GM10248 (cell line): Measurements from ENCODE around the gene PACRG.

Experiments
- CTCF ChIA-PET: fragments of 300-600 bp; sonication (Branson Sonifier 250); formaldehyde crosslinking; extraction: SDS; loops from one replicate; lab custom pipeline; 2021; ENCODE audit warnings: antibody characterized with exemption; lab: Yijun Ruan, JAX
- POLR2A ChIA-PET: fragments of 350-650 bp; sonication (Branson Sonifier 250); formaldehyde crosslinking; extraction: SDS; loops from one replicate; lab custom pipeline; 2020; ENCODE audit warnings: antibody characterized with exemption; lab: Yijun Ruan, JAX
- DNase-seq: peaks from one replicate; pipeline ENCODE4 v3.0.0; 2012; ENCODE audit errors: extremely low spot score
- TF ChIP-seq, protein P1 (sequence below): IDR thresholded peaks from 2 replicates; pipeline ENCODE4 v1.5.1; 2012; ENCODE audit warnings: mild to moderate bottlenecking, low read depth; ENCODE audit errors: extremely low read depth, missing control alignments, control extremely low read depth

PACRG gene

DNA sequence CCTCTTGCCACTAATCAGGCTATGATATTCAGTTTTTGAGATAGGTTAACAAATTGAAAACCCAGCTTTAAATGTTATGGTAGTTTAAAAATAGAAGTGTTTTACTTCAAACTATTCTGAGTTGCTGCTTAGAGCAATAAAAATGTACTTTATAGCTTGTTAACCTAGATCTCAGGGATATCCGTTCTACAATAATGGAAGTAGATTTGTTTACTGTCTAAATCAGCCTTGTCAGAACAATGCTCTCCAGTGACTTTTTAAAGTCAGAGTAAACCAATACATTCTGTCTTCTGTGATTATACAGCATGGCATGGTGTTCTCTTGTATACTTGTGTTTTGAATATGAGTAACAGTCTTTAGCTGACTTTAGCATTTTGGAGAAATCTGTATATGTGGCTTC is 161.5 kb downstream of the PACRG start:
- ChIA-PET CTCF (no interaction called here), POLR2A (no interaction called here)
- TF ChIP-seq, protein P1, sequence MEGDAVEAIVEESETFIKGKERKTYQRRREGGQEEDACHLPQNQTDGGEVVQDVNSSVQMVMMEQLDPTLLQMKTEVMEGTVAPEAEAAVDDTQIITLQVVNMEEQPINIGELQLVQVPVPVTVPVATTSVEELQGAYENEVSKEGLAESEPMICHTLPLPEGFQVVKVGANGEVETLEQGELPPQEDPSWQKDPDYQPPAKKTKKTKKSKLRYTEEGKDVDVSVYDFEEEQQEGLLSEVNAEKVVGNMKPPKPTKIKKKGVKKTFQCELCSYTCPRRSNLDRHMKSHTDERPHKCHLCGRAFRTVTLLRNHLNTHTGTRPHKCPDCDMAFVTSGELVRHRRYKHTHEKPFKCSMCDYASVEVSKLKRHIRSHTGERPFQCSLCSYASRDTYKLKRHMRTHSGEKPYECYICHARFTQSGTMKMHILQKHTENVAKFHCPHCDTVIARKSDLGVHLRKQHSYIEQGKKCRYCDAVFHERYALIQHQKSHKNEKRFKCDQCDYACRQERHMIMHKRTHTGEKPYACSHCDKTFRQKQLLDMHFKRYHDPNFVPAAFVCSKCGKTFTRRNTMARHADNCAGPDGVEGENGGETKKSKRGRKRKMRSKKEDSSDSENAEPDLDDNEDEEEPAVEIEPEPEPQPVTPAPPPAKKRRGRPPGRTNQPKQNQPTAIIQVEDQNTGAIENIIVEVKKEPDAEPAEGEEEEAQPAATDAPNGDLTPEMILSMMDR, result no peak
- DNase-seq, result no peak

DNA sequence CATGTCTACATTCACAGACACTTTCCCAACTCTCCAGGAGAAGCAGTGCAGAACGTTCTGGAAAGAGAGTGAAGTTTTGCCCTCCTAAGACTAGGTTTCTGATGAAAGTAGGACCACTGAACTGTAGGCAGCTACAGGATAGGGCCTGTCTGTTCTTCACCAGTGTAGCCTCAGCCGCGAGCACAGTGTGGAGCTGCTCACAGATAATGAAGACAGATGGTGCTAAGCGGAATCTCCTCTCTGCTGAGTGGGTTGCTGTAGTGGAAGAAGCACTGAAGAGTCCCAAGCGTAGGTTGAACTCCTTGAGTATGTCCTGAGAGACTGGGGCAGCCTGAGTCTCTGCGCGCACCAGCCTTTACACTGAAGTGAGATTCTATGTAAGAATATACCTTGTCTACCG is 170.2 kb downstream of the PACRG start:
- CTCF ChIA-PET, result interaction anchor here (0.8 kb wide), 1 partner anchor 9 kb away, joined by 3 read pairs; no protein-coding TSS in a partner anchor
- TF ChIP-seq, protein P1, result no peak
- POLR2A ChIA-PET, result no interaction called here
- no peak for DNase-seq

DNA sequence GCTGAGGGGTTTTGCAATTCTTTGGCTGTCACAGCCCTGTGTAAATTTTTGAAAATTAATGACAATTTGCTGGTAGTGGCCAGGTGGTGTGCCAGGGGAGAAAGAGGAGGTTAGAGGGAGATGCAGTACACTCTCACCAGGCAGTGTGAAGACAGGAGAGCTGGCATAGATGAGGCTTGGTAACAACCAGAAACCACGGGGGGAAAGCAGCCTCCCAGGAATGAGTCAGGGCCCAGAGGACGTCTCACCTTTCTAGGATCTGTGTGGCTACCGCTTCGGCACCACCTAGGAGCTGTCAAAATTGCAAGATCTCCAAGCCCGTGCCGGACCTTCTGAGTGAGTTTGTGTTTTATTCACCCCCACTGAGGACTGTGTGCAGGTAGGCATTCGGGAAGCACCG is 171.4 kb downstream of the PACRG start:
- no peak for DNase-seq
- ChIA-PET POLR2A (no interaction called here), CTCF (interaction anchor here (1.1 to 1.2 kb wide), 2 partner anchors 8 to 9 kb away, joined by 3 read pairs; no protein-coding TSS in a partner anchor)
- TF ChIP-seq, protein P1, result no peak

DNA sequence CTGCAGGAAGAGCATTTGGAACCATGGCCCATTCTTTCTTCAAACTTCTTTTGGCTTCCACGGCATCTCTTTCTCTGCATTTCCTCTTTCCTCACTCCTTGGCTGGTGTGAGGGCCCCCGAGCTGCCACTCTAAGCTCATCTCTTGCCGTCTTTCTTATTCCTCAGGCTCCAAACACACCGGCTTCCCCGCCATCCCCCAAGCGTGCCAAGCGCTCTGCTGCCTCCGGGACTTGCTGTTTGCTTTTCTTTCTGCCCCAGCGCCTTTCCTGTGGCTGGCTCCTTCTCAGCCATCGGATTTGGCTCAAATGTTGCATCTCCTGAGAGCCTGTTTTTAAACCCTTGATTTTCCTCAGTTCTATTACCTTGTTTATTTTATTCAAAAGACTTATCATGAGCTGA is 172.7 kb downstream of the PACRG start:
- TF ChIP-seq, protein P1, result no peak
- CTCF ChIA-PET, result no interaction called here
- DNase-seq, result no peak
- POLR2A ChIA-PET, result no interaction called here

DNA sequence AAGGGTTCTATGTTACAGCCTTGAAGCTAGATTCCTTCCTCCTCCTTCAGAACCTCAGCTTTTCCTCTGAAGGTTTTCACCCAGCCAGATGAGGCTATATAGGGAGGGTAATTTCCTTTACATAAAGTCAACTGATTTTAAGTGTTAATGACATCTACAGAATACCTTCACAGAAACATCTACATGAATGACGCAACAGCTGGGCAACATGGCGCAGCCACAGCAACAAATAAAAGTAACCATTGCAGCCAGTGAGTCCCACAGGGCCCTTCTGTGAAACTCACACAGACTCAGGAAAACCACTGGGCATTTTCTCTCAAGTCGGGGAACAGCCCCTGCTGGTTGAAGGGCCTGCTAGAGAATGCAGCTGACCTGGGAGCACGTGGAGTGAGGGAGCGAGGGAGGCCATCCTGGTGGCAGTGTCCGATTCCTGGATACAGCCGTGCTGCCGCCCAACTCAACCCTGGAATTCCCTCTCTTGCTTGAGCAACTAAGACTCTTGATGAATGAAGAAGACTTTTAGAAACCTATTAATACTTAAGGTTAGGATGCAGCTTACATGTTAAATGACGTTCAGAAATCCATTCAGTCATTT is 176.4 kb downstream of the PACRG start:
- POLR2A ChIA-PET, result no interaction called here
- TF ChIP-seq, protein P1, result no peak
- CTCF ChIA-PET, result no interaction called here
- DNase-seq, result no peak

DNA sequence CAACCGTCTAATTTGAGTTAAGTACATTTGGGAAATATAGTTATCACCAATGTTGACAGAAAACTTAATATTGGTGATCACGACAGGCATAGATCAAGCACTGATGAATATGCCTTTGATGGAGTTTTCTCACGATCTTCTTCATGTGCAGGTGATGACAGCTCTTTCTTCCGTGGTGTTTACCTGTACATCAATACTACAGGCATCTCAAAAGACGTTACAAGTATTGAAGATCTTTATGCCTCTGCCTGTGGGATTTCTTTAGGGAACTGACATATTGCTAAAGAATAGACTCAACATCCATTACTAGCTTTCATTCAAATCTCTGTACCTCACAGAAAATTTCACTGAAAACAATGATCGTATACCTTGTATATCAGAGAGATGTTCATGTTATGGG is 178.7 kb downstream of the PACRG start:
- ChIA-PET CTCF (interaction anchor here (2.0 to 2.6 kb wide), 2 partner anchors 12 to 14 kb away, joined by 9 to 10 read pairs; no protein-coding TSS in a partner anchor), POLR2A (no interaction called here)
- TF ChIP-seq, protein P1, result no peak
- no peak for DNase-seq
